GF-D8 (cell line): ENCODE measurements around the gene FILIP1.

Experiments
- DNase-seq: peaks from one replicate; lab custom pipeline; 2025; lab: John Stamatoyannopoulos, UW

FILIP1 gene

GRCh38 chr6:75381877-75382633 is 111.5 kb downstream of the FILIP1 start:
- DNase-seq, result no peak

GRCh38 chr6:75379536-75379935 is 114.1 kb downstream of the FILIP1 start:
- no peak for DNase-seq

- no peak for DNase-seq
Measured at GRCh38 chr6:75378101-75378500, 115.5 kb downstream of the FILIP1 start.

- no peak for DNase-seq
Measured at GRCh38 chr6:75377386-75377785, 116.2 kb downstream of the FILIP1 start.

- DNase-seq, result no peak
Measured at GRCh38 chr6:75376347-75377024, 117.1 kb downstream of the FILIP1 start.

GRCh38 chr6:75374961-75375400 is 118.6 kb downstream of the FILIP1 start:
- no peak for DNase-seq

- no peak for DNase-seq
Measured at GRCh38 chr6:75372884-75373283, 120.7 kb downstream of the FILIP1 start.

DNA sequence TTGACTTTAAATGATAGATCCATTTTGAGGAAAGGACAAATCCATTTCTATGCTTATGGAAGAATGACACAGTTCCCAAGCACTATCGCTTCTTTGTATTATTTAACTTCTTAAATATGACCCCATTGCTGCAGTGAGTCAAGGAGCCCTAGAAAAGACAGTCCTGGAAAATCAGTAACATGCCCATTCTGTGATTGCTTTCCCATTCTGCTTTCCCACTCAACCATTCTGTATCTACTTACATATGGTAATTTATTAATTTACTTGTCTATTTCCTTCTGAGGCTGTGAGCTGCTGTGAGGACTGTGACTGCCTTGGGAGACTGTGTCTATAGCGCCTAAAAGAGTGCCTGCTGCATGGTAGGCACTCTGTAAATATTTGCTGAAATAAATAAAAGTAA is 123.6 kb downstream of the FILIP1 start:
- DNase-seq, result no peak

DNA sequence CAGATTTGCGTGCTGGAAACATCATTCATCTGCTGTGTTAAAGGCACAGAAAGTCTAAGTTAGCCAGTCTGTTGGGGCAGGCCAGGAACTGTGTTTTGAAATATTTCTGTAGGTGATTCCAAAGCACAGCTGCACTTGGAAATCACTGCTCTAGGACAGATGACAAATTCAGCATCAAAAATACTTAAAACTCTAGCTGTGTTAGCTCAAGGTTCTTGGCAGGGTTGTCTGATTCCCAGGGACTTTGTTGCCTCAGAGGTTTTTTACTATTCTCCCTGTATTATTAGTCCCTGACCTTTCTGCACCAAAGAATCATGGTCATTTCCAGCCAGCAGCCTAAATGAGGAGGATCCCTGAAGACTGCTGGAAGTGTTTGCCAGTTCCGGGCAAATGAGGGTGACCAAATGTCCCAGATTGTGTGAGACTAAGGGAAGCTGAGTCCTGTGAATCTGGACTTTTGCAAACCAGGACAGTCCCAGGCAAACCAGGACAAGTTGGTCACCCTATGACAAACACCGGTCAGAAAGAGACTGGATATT is 124.7 kb downstream of the FILIP1 start:
- no peak for DNase-seq

DNA sequence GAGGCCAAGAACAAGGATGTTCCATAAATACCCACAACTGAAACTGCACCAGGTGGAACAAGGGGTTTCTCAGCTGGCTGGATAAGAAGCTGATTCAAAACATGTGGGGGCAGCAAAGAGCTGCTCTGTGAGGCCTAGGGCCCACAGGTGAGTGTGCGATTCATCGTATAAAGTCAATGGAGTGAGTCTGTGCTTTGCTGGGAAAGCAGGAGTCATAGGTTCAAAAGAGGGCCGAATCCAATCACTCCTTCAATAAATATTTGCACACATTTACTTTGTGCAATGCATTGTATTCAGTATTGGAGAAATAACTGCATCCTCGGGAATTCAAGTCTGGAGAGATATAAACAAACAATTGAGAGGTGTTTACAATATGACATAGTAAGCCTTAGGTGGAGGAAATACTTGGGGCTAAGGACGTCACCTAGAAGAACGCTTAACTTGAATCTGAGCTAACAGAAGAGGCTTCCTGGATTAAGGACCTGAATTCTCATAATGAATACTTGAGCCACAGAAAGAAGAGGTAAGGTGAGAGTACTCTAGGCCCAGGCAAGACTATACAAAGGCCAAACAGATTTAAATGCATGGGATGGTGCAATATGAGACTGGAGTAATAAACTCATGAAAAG is 125.3 kb downstream of the FILIP1 start:
- DNase-seq, result no peak

DNA sequence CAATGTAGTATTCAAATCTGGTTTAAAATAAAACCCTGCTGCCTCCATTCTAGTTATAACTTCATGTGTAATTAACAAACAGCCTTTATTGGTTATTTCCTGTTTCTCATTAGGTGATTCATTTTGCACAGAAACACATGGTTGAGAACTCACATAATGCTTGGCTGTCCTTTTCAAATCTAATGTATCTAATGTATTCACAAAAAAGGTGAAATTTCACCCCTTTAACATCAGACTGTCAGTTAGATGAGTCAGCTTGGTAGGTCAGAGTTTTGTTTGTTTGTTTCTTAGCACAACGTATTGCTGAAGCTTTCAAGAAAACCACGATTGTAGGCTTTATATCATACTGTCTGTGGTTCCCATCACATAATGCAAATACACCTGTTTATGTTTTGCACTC is 130.3 kb downstream of the FILIP1 start:
- no peak for DNase-seq

DNA sequence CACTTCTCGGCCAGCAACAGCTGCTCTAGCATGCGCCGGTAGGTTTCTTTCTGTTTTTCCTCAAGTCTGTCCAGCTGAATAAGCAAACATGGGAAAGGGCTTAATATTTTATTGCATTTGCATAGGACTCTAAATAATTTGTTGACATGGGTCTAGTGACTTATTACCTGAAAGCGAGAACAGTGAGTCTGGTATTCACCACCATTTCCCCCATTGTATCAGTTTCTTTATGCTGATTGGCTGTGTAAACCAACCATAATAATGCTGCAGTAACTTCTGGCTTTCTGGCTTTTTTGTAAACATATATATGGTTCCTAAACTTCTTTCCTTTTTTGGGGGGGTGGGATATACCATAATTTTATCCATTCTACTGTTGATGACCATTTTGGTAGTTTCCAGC is 140.0 kb downstream of the FILIP1 start:
- DNase-seq, result no peak

DNA sequence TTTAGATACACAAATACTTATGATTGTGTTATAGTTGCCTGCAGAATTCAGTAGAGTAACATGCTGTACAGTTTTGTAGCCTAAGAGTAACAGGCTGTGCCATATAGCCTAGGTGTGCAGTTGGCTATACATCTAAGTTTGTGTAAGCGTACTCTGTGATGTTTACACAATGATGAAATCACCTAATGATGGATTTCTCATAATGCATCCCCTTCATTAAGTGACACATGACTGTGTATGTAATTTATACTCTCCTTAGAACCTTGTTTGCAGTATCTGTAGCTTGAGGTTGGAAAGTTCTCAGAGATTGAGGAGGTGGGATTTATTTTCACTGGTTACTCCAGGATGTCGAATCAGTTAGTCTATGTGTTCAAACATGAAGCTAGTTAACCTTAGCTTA is 142.0 kb downstream of the FILIP1 start:
- DNase-seq, result no peak

DNA sequence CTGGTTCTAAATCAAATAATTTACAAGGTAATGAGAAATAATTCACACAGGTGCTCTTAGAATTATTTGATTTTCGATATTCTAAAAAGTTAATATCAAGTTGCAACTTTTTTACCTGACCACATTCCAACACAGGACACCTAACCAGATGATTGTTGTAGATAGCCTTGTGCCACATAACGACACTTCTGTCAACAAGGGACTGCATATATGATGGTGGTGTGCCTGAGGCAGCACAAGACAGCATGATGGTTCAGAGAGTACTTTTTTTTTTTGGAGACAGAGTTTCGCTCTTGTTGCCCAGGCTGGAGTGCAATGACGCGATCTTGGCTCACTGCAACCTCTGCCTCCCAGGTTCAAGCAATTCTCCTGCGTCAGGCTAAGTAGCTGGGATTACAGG is 142.8 kb downstream of the FILIP1 start:
- no peak for DNase-seq

GRCh38 chr6:75350156-75350555 is 143.4 kb downstream of the FILIP1 start:
- no peak for DNase-seq

DNA sequence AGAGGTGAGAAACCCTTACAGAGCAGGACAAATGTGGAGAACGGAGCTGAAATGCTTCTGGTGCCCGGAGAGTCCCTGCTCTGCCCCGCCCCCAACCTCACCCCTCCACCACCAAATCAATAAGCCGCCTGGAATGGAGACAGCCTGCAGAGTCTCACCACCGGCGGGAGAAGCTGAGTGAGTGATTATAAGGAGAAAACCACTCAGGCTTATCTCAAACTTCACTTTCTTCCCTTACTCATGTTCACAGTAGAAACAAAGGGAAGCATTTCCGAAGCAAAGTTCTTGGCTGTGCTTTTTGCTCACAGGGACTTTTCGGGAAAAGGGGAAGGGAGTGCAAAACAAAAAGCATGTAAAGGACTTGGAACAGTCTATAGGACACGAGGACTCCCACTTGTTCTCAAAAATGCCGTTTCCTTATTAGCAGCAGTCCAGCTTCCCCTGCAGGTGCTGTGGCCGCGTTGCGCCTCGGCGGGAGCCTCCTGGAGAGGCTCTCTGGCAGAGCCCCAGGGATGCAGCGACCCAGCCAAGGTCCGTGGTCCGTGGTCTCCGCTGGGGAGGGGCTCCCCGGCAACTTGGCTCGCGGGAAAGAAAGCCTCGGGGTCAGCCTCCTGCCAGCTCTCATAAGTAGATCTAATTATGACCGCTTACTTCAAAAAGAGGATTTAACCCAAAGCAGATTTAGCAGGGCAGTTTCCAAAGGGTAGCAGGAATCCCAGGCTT is 144.2 kb downstream of the FILIP1 start:
- no peak for DNase-seq

GRCh38 chr6:75348882-75349261 is 144.7 kb downstream of the FILIP1 start:
- no peak for DNase-seq

DNA sequence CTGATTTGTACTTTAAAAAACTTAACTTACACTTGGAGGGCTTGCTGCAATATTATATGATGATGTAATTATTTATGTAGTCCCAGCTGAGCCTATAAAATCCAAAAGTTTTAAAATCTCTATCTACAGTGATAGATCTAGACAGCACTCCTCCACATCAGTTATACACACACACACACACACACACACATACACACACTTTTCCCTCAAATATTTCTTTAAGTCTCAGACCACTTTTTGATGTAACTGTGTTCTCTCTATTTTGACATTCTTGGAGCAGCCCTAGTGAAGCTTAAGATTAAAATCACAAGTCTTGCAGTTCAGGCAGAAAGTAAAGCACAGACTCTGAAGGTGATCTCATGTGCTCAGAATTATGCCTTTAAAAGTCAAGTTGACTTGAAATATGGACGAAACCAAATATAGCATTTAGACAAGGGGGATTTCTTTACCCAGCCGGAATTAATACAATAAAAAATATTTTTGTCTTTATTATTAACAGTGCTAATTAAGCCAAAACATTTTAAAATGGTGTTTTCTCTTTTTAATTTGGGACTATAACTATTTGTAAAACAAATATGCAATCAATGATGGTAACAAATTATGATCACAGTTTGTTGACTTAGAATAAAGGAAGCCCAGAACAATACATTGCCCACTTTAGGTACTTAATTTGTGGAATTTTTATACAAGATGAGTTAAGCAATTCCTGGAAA is 145.5 kb downstream of the FILIP1 start:
- no peak for DNase-seq

- no peak for DNase-seq
Measured at GRCh38 chr6:75345413-75345812, 148.2 kb downstream of the FILIP1 start.

- no peak for DNase-seq
Measured at GRCh38 chr6:75344455-75344854, 149.1 kb downstream of the FILIP1 start.

DNA sequence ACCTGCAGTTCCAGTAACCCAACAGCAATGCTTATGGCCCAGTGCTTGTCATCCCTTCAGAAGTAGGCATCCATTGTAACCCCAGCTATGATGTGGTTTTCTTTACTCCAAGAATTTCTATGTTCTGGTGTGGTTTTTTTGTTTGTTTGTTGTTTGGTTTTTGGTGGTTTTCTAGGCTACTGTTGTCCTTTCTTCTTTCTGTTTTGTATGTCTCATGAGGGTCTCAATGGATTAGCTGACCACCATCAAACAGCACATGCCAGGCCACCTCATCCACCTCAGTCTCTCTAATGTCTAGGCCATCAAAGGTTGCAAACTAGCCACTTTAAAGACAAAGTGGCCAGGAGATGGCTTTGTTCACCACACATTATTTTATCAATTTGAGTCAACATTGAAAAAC is 149.6 kb downstream of the FILIP1 start:
- DNase-seq, result no peak
